HEK293T (cell line): ENCODE measurements around the gene TIPIN.
"Not testable (repeated sequence)": the region's sequence is repeated elsewhere in the genome, so short reads cannot be mapped to it uniquely, and the experiment has no call there.

ENCODE experiments used
- ARNT ChIP-seq: fragments of 450-650 bp; IDR thresholded peaks from 2 replicates; pipeline ENCODE4 v1.6.1; 2017; ENCODE audit warnings: mild to moderate bottlenecking
- BHLHE40 ChIP-seq: fragments of 450-650 bp; IDR thresholded peaks from 2 replicates; pipeline ENCODE4 v1.6.1; 2016; ENCODE audit warnings: mild to moderate bottlenecking, moderate library complexity, borderline replicate concordance
- CTBP1 ChIP-seq: fragments of 450-650 bp; IDR thresholded peaks from 2 replicates; pipeline ENCODE4 v1.6.1; 2016; ENCODE audit warnings: borderline replicate concordance
- ELF4 ChIP-seq: fragments of 450-650 bp; IDR thresholded peaks from 2 replicates; pipeline ENCODE4 v1.6.1; 2017; ENCODE audit warnings: antibody characterized with exemption
- FOXA1 ChIP-seq: fragments of 450-650 bp; IDR thresholded peaks from 2 replicates; pipeline ENCODE4 v1.6.1; 2016; ENCODE audit warnings: mild to moderate bottlenecking
- FOXK2 ChIP-seq: fragments of 450-650 bp; IDR thresholded peaks from 2 replicates; pipeline ENCODE4 v1.6.1; 2016; ENCODE audit warnings: mild to moderate bottlenecking
- FOXM1 ChIP-seq: fragments of 450-650 bp; IDR thresholded peaks from 2 replicates; pipeline ENCODE4 v1.6.1; 2017; ENCODE audit warnings: mild to moderate bottlenecking, borderline replicate concordance
- L3MBTL2 ChIP-seq: fragments of 450-650 bp; conservative IDR thresholded peaks from 2 replicates; pipeline ENCODE4 v1.6.1; 2016; ENCODE audit warnings: mild to moderate bottlenecking
- SP1 ChIP-seq: fragments of 450-650 bp; IDR thresholded peaks from 2 replicates; pipeline ENCODE4 v1.6.1; 2017
- SUZ12 ChIP-seq: fragments of 450-650 bp; IDR thresholded peaks from 2 replicates; pipeline ENCODE4 v1.6.1; 2016; ENCODE audit warnings: mild to moderate bottlenecking
- TARDBP ChIP-seq: fragments of 450-650 bp; IDR thresholded peaks from 2 replicates; pipeline ENCODE4 v1.6.1; 2016
- ZNF384 ChIP-seq: fragments of 450-650 bp; IDR thresholded peaks from 2 replicates; pipeline ENCODE4 v1.6.1; 2016
- TF ChIP-seq, protein P1 (sequence below): fragments of 450-650 bp; IDR thresholded peaks from 2 replicates; pipeline ENCODE4 v1.6.1; 2016

- TF ChIP-seq TARDBP, SP1, FOXA1, BHLHE40, ELF4, L3MBTL2, SUZ12, FOXM1, ARNT, FOXK2, CTBP1, ZNF384: not testable (repeated sequence)
- TF ChIP-seq, protein P1, sequence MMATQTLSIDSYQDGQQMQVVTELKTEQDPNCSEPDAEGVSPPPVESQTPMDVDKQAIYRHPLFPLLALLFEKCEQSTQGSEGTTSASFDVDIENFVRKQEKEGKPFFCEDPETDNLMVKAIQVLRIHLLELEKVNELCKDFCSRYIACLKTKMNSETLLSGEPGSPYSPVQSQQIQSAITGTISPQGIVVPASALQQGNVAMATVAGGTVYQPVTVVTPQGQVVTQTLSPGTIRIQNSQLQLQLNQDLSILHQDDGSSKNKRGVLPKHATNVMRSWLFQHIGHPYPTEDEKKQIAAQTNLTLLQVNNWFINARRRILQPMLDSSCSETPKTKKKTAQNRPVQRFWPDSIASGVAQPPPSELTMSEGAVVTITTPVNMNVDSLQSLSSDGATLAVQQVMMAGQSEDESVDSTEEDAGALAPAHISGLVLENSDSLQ: not testable (repeated sequence)
Measured at GRCh38 chr15:66361745-66362460, 5.4 kb upstream of the TIPIN start.
